Fibroblast of pulmonary artery (primary cell): Measurements from ENCODE around the gene CSNK1G2.

Experiments
- DNase-seq: peaks from one replicate; pipeline ENCODE4 v3.0.0-alpha.2; 2010; ENCODE audit warnings: low read depth
- H3K4me3 ChIP-seq: replicated peaks from 2 replicates; pipeline ENCODE4 v1.5.1; 2011; ENCODE audit warnings: low read depth, mild to moderate bottlenecking, control low read depth, low read length, moderate library complexity
- TF ChIP-seq, protein P1 (sequence below): IDR thresholded peaks from 2 replicates; pipeline ENCODE4 v1.5.1; 2011; ENCODE audit warnings: mild to moderate bottlenecking, control low read depth, low read length, inconsistent platforms; ENCODE audit errors: missing control alignments

CSNK1G2 gene

DNA sequence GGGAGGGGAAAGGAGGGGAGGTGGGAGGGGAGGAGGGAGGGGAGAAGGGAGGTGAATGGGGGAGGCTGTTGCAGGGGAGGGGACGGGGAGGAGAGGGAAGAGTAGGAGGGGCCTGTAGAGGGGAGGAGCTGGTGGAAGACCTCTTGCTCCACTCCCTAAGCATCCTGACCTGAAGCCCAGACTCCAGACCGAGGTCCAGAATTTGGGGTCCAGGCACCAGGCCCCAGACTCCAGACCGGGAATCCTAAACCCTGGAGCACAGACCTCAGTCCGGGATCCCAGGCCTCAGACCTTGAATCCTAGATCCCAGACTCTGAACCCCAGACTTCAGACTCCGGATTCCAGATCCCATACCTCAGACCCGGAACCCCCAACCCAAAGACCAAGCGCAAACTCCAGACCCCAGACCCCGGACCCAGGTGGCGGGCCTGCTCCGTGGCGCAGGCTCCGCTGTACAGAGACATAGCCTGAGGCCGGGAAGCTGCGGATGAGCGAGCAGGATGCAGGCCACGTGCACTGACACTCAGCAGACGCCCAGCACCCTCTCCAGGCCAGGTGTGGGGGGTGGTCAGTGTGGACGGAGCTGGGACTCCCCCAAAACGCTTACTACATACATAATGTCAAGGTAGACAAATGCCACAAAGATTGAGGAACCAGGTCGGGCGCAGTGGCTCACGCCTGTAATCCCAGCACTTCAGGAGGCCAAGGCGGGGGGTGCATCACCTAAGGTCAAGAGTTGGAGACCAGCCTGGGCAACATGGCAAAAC lies 75.3 kb downstream of the CSNK1G2 start:
- TF ChIP-seq, protein P1, sequence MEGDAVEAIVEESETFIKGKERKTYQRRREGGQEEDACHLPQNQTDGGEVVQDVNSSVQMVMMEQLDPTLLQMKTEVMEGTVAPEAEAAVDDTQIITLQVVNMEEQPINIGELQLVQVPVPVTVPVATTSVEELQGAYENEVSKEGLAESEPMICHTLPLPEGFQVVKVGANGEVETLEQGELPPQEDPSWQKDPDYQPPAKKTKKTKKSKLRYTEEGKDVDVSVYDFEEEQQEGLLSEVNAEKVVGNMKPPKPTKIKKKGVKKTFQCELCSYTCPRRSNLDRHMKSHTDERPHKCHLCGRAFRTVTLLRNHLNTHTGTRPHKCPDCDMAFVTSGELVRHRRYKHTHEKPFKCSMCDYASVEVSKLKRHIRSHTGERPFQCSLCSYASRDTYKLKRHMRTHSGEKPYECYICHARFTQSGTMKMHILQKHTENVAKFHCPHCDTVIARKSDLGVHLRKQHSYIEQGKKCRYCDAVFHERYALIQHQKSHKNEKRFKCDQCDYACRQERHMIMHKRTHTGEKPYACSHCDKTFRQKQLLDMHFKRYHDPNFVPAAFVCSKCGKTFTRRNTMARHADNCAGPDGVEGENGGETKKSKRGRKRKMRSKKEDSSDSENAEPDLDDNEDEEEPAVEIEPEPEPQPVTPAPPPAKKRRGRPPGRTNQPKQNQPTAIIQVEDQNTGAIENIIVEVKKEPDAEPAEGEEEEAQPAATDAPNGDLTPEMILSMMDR: no peak
- peak; percentile 86 for DNase-seq
- peak overlapping the region; percentile 42 for H3K4me3 ChIP-seq

DNA sequence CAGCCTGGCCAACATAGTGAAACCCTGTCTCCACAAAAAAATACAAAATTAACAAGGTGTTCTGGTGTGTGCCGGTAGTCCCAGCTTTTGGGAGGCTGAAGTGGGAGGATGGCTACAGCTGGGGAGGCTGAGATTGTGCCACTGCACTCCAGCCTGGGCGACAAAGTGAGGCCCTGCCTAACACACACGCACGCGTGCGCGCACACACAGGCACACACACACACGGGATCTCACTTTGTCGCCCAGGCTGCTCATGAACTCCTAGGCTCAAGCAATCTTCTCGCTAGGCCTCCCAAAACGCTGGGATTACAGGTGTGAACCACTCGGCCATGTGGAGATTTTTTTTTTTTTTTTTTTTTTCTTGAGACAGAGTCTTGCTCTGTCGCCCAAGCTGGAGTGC lies 77.8 kb downstream of the CSNK1G2 start:
- TF ChIP-seq, protein P1: no peak
- no peak overlapping the region for H3K4me3 ChIP-seq
- DNase-seq: no peak

DNA sequence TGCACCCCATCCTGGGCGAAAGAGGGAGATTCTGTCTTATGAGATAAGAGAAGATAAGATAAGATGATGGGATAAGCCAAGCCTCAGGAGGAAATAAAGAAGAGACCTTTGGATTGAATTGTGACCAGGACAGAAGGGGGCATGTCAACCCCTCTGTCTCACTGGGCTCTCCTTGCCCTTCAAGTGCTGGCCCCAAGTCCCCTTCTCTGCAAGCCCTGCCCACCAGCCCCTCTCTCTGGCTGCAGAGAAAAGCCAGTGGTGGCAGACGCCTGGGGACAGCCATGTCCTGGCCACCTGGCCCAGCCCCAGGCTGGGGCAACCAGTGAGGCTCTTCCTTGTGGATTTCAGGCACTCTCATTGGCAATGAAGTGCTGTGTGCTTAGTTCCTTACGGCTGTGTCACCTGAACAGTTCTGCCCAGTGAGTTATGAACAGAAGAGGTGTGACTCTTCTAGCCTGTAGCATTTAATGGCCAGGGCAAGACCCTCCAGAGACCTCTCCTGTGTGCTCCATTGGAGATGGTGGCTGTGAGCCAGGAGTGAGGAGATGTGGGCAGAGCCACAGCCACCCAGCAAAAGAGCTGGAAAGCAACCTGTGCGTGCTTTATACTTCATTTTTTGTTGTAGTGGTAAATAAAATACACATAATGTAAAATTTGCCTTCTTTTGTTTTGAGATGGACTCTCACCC lies 80.6 kb downstream of the CSNK1G2 start:
- no peak overlapping the region for H3K4me3 ChIP-seq
- TF ChIP-seq, protein P1: no peak
- no peak for DNase-seq

DNA sequence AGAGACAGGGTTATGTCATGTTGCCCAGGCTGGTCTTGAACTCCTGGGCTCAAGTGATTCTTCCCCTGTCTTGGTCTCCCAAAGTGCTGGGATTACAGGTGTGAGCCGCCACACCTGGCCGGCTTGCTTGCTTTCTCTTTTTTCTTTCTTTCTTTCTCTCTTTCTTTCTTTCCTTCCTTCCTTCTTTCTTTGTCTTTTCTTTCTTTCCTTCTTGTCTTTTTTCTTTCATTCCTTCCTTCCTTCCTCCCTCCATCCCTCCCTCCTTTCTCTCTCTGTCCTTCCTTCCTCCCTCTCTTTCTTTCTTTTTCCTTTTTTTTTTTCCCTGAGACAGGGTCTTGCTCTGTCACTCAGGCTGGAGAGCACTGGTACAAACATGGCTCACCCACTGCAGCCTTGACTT lies 81.3 kb downstream of the CSNK1G2 start:
- no peak overlapping the region for H3K4me3 ChIP-seq
- TF ChIP-seq, protein P1: no peak
- no peak for DNase-seq

DNA sequence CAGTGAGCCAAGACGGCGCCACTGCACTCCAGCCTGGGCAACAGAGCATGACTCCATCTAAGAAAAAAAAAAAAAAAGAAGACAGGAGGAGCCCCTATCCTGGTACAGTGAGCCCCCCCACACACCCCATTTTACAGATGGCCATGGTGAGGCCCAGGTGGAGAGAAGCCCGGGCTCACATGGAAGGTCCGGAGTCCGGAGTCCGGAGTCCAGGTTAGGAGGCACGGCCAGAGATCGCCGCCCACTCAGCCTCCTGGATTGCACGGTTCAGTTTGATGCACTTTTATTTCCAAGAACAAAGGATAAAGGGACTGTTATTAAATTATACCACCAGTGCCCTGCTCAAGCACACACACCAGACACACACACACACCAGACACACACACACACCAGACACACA lies 85.8 kb downstream of the CSNK1G2 start:
- DNase-seq: no peak
- TF ChIP-seq, protein P1: no peak
- H3K4me3 ChIP-seq: no peak overlapping the region

DNA sequence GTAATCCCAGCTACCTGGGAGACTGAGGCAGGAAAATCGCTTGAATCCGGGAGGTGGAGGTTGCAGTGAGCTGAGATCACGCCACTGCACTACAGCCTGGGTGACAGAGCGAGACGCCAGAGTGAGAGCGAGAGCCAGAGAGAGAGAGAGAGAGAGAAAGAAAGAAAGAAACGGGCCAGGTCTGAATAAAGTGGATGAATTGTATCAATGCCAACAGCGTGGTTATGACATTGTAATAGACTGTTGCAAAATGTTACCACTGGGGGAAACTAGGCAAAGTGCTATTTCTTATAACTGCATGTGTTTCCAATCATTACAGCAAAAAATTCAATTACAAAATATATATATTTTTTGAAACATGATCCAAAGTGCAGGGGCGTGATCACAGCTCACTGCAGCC lies 86.4 kb downstream of the CSNK1G2 start:
- DNase-seq: peak; percentile 88
- TF ChIP-seq, protein P1: no peak
- no peak overlapping the region for H3K4me3 ChIP-seq
